ENCODE data around the gene CCDC112.
A peak's percentile ranks its signal among the peaks of the same experiment; 100 is the strongest.
"Not testable (repeated sequence)": the region's sequence is repeated elsewhere in the genome, so short reads cannot be mapped to it uniquely, and the experiment has no call there.

The CCDC112 gene

DNA sequence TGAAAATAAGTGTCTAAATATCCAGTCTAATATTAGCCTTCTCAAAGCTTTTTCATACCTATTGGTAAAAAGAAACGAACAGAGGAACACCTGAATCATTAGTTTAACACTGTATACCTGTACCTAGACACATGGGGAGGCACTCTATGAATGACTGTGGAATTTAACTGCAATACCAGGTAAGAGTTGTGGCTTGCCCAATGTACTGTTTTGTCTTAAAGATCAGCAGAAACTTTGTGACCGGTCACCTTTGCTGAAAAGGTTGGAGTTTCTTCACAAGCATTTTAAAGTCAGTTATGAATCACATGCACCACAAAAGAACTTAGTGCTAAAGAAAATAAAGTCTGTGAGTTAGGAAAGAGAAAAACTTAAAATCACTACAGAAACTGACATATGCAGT lies 36.2 kb downstream of the CCDC112 start:
- no peak for FAIRE-seq

- FAIRE-seq = no peak
These were observed 38.5 kb downstream of the CCDC112 start for GRCh38 chr5:115257981-115258380.

DNA sequence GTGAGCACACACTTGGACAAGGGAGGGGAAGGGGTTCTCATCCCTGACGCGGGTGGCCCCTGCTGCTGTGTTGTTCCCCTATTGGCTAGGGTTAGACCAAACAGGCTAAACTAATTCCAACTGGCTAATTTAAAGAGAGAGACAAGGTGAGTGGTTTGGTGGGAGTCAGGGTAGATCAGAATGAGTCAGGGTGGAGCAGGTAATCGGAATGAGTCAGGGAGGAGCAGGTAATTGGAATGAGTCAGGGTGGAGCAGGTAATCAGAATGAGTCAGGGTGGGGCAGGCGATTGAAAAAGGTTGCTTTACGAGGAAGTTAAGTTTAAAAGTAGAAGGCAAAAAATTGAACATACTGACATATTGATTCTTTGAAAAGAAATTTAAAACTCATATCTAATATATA lies 47.1 kb downstream of the CCDC112 start:
- FAIRE-seq = not testable (repeated sequence)

DNA sequence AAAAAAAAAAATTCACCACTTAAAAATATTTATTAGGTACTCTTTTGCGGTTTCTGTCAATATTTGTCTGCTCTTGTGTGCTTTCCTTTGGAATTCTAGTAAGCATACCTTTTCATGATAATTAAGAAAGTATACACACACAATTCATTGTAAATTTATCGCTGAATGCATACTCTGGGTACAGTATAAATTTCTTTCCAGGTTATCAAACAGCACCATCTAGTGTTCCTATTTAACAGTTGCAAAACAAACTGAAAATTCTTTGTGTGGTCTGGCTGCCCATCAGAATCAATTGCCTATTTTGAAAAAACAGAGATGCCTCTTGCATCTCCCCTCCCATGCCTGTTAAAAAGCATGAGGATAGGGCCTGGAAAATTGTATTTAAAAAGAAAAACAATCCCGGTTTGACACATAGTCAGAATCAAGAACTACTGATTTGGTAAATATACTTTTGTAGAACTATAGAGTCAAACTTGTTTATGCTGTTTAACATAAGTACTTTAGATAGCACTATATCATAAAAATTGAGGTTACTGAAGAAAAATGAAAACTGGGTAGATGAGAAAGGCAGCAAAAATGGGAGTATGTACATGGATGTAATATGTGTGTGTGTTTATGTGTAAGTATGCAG lies 50.0 kb downstream of the CCDC112 start:
- FAIRE-seq = peak; percentile 81

DNA sequence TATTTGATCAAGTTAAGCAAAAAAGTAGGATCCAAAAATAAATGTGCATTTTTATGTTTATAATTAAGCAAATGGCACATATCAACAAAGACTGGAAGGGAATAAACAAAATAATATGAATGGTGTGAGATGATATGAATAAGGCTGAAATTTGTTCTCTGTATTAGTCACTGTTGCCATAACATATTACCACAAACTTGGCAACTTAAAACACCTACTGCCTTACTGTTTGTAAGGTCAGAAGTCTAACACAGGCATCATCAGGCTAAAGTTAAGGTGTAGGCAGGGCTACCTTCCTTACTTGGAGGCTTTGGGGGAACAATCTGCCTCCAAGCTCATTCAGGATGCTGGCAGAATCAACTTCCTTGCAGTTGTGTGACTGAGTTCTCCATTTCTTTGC lies 53.0 kb downstream of the CCDC112 start:
- no peak for FAIRE-seq

DNA sequence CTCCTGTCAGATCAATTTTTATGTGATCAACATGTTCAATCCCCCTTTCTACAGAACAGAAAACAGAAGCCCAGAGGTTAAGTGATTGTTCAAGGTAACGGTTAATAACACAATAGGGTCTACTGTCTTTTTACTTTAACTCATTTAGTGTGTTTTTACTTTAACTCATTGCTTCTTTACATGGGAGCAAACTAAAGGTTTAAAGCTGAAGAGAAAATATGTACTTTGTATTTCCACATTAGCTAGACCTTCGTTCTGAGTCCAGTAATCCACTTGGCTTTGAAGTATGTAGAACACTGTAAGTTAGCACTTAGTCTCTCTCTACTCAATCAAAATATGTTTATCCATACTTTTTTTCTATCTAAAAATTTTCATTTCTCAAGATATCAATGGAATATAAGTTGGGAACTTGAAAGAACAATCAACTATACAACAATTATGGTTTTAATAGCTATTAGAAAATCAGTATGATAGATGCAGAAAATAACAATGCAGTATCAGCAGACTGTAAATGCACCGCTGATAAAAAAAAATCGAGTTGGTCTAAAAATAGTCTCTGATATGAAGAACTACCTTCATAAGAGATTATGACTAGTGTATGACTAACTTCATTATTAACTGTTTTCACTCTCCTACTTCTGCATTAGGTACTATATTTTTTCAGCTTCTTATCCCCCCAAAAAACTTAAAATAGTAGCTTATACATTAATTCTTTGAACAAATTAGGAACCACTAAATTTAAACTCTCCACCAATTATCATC lies 54.4 kb downstream of the CCDC112 start:
- no peak for FAIRE-seq

- no peak for FAIRE-seq
These were observed 59.4 kb downstream of the CCDC112 start for GRCh38 chr5:115237066-115237465.

DNA sequence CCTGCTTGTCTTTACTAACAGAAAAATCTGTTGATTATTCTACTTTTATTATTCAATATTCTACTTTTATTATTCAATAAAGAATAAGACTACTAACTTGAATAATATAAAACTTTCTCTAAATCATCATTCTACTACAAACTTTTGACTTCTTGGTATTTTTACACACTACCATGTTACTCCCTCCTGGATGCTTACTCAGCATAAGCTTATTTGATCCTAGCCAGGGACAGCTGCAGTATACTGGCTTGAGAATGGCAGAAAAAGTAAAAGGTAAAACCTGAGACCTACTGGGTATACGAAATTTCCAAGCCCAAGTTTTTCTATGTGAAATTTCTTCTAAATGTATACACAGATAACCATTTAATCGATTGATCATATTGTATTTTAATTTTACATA lies 59.9 kb downstream of the CCDC112 start:
- FAIRE-seq = no peak

DNA sequence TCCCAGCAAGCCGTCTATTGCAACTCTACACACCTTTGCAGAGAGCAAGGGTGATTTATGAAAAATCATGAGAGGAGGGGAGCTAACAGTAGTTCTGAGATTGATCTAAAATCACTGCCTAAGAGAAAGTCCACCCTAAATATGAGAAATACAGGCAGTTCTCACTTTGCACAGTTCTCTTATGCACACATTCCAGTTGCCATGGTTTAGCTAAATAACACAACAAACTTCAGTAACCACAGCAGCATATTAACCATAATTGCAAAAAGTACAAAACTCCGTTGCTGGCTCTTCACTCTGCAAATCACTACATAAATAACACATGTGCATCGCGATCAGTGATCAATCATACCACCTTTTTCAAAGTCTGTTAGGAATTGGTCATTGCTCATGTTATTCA lies 64.9 kb downstream of the CCDC112 start:
- no peak for FAIRE-seq

DNA sequence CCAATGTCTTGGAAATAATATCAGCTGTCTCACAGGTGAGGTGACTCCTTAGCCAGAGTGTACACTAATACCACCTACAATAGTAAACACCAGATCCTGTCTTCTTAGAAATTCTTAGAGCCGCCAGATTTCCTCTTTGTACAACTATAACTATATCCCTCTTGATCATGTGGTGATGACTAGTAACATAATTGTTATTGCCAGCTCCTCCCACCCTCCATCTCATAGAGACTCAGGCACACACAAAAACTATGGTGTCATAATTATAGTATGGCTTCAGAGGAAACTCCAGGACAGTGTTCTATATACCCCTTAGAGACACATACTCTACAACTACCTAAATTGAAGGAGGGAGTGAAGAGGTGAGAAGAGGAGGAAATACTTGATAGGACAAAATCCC lies 66.8 kb downstream of the CCDC112 start:
- no peak for FAIRE-seq

GRCh38 chr5:115227281-115227680 lies 69.2 kb downstream of the CCDC112 start:
- FAIRE-seq = no peak

All from TTC549 (cell line).